DOHH2 (cell line): Measurements from ENCODE around the gene PSMD9.

ENCODE experiments used
- H3F3A ChIP-seq: fragments of 200-600 bp; sonication (generic), shearing (Covaris generic); 2 replicates; pipeline ENCODE4 v1.6.0; 2016; ENCODE audit warnings: antibody characterized with exemption, mild to moderate bottlenecking; ENCODE audit not compliant: control insufficient read depth, insufficient read depth
- H3K27ac ChIP-seq: fragments of 200-600 bp; sonication (generic); 2 replicates; pipeline ENCODE4 v1.5.1; 2014; ENCODE audit warnings: low read depth, mild to moderate bottlenecking, low read length, moderate library complexity
- H3K27me3 ChIP-seq: fragments of 200-600 bp; sonication (generic); 2 replicates; pipeline ENCODE4 v1.6.1; 2014; ENCODE audit warnings: mild to moderate bottlenecking, low read length, mixed read lengths; ENCODE audit not compliant: control insufficient read depth
- H3K36me3 ChIP-seq: fragments of 200-600 bp; sonication (generic); 2 replicates; pipeline ENCODE4 v1.6.1; 2014; ENCODE audit warnings: mild to moderate bottlenecking, low read length, moderate library complexity, mixed read lengths; ENCODE audit not compliant: control insufficient read depth
- H3K4me1 ChIP-seq: fragments of 200-600 bp; sonication (generic); 2 replicates; pipeline ENCODE4 v1.6.1; 2014; ENCODE audit warnings: mild to moderate bottlenecking, low read length, mixed read lengths; ENCODE audit not compliant: control insufficient read depth
- H3K4me2 ChIP-seq: fragments of 200-600 bp; sonication (generic); 2 replicates; pipeline ENCODE4 v1.6.0; 2014; ENCODE audit warnings: mild to moderate bottlenecking, low read length, moderate library complexity
- H3K4me3 ChIP-seq: fragments of 200-600 bp; sonication (generic); 2 replicates; pipeline ENCODE4 v1.5.1; 2014; ENCODE audit warnings: mild to moderate bottlenecking, low read length, mixed read lengths
- H3K79me2 ChIP-seq: fragments of 200-600 bp; sonication (generic); 2 replicates; pipeline ENCODE4 v1.6.1; 2014; ENCODE audit warnings: mild to moderate bottlenecking, low read length, mixed read lengths; ENCODE audit not compliant: control insufficient read depth
- H3K9me2 ChIP-seq: fragments of 200-600 bp; sonication (generic); replicated peaks from 2 replicates; pipeline ENCODE4 v1.6.1; 2014; ENCODE audit warnings: mild to moderate bottlenecking, low read length, mixed read lengths; ENCODE audit not compliant: control insufficient read depth
- H3K9me3 ChIP-seq: fragments of 200-600 bp; sonication (generic); 2 replicates; pipeline ENCODE4 v1.6.1; 2014; ENCODE audit warnings: antibody characterized with exemption, low read length, mixed read lengths; ENCODE audit not compliant: control insufficient read depth, insufficient read depth
- H4K20me1 ChIP-seq: fragments of 200-600 bp; sonication (generic); 2 replicates; pipeline ENCODE4 v1.6.0; 2014; ENCODE audit warnings: low read depth, mild to moderate bottlenecking, antibody characterized with exemption, low read length, moderate library complexity; ENCODE audit not compliant: control insufficient read depth, insufficient read depth
- CTCF ChIP-seq: fragments of 200-600 bp; sonication (generic); IDR thresholded peaks from one replicate; pipeline ENCODE4 v1.5.1; 2014; ENCODE audit warnings: antibody characterized with exemption, mild to moderate bottlenecking, low read depth, low read length; ENCODE audit not compliant: poor library complexity, severe bottlenecking
- EZH2phosphoT487 ChIP-seq: fragments of 200-600 bp; sonication (generic); IDR thresholded peaks from 2 replicates; pipeline ENCODE4 v1.6.1; 2017; ENCODE audit warnings: borderline replicate concordance, mild to moderate bottlenecking, antibody characterized with exemption, low read length, moderate library complexity, mixed read lengths

The PSMD9 gene

GRCh38 chr12:121933522-121934308, 45.1 kb downstream of the PSMD9 start:
- H3K27ac ChIP-seq, result no peak overlapping the region
- no peak overlapping the region for H3K4me2 ChIP-seq

GRCh38 chr12:121934309-121934664, 45.7 kb downstream of the PSMD9 start:
- Histone ChIP-seq H3K27ac (no peak overlapping the region), H3F3A (0 out of 2 replicates have a peak, but pooled peaks cover 3% of the 10 kb centered on the region), H3K4me2 (no peak overlapping the region), H3K4me1 (peaks cover 19% of the 10 kb centered on the region), H3K27me3 (no peaks in the 10 kb centered on the region), H3K9me3 (no peaks in the 10 kb centered on the region), H4K20me1 (no peaks in the 10 kb centered on the region), H3K9me2 (no peaks in the 10 kb centered on the region), H3K79me2 (no peaks in the 10 kb centered on the region), H3K4me3 (no peak overlapping the region), H3K36me3 (peaks cover 73% of the 10 kb centered on the region)
- TF ChIP-seq CTCF (no peak), EZH2phosphoT487 (no peak)

More at GRCh38 chr12:121933522-121934308, 45.1 kb downstream of the PSMD9 start:
- peaks cover 14% of the 10 kb centered on the region for H3K4me1 ChIP-seq
- H3F3A ChIP-seq, result 0 out of 2 replicates have a peak, but pooled peaks cover 3% of the 10 kb centered on the region
- H4K20me1 ChIP-seq, result no peaks in the 10 kb centered on the region
- H3K36me3 ChIP-seq, result peaks cover 68% of the 10 kb centered on the region
- H3K27me3 ChIP-seq, result no peaks in the 10 kb centered on the region
- no peaks in the 10 kb centered on the region for H3K9me2 ChIP-seq
- no peak overlapping the region for H3K4me3 ChIP-seq
- no peaks in the 10 kb centered on the region for H3K9me3 ChIP-seq
- TF ChIP-seq CTCF, result no peak
- no peak for TF ChIP-seq EZH2phosphoT487
- H3K79me2 ChIP-seq, result no peaks in the 10 kb centered on the region

- no peaks in the 10 kb centered on the region for H3K9me2 ChIP-seq
- no peak overlapping the region for H3K4me3 ChIP-seq
- H3K27me3 ChIP-seq, result no peaks in the 10 kb centered on the region
- no peaks in the 10 kb centered on the region for H3K79me2 ChIP-seq
- TF ChIP-seq CTCF, result no peak
- peaks cover 5% of the 10 kb centered on the region for H3K4me1 ChIP-seq
- no peak overlapping the region for H3K4me2 ChIP-seq
- H4K20me1 ChIP-seq, result no peaks in the 10 kb centered on the region
- peaks cover 73% of the 10 kb centered on the region for H3K36me3 ChIP-seq
- H3F3A ChIP-seq, result no peaks in the 10 kb centered on the region
- no peak overlapping the region for H3K27ac ChIP-seq
- no peaks in the 10 kb centered on the region for H3K9me3 ChIP-seq
Observed at GRCh38 chr12:121937654-121938053, 49.1 kb downstream of the PSMD9 start.
